GM18909 (cell line): ENCODE data around the gene RNGTT.
"Not testable (repeated sequence)": the region's sequence is repeated elsewhere in the genome, so short reads cannot be mapped to it uniquely, and the experiment has no call there.

Experiments used
- ATAC-seq: cut with Tn5 transposase; IDR thresholded peaks from one replicate; pipeline ENCODE4 v1.9.1; 2021; ENCODE audit warnings: mild to moderate bottlenecking; ENCODE audit not compliant: unreplicated experiment, poor library complexity

Gene RNGTT

GRCh38 chr6:88972504-88973423 lies 9.3 kb upstream of the RNGTT start:
- ATAC-seq, result no peak

- no peak for ATAC-seq
Observed at GRCh38 chr6:88970301-88970700, 6.9 kb upstream of the RNGTT start.

- ATAC-seq, result not testable (repeated sequence)
Observed at GRCh38 chr6:88969255-88969654, 5.8 kb upstream of the RNGTT start.

DNA sequence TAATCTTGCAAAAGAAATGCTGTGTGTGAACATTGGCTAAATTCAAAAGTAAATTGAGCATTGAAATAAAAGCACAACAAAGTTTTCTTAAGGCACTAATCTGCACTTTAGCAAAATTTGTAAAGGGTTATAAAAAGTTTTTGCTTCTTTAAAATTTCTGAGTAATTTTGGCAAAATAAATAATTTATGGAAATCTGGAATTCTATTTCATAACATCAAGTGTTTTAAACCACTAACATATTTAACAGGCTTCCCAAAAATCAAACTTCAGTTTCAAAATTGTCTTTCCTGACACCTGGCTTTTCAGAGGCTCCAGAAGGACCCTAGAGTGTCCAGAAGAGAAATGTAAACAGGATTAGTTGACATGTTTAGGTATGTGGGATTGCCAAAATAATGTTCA lies 4.5 kb upstream of the RNGTT start:
- no peak for ATAC-seq

DNA sequence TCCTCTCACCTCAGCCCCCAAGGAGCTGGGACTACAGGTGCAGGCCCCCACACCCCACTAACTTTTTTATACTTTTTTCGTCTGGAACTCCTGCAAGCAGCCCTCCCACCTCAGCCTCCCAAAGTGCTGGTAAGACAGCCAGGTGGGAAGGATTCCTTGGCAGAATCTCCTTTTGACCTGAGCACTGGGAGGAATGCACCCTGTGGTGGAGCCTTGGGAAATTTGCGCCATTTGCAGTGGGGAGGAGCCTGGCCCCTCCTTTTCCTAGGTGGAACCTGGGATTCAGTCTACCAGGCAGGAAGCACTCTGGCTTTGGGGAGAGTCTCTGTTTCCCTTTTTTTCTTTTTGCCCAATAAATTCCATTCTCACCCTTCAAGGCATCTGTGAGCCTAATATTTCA lies 2.3 kb upstream of the RNGTT start:
- no peak for ATAC-seq

DNA sequence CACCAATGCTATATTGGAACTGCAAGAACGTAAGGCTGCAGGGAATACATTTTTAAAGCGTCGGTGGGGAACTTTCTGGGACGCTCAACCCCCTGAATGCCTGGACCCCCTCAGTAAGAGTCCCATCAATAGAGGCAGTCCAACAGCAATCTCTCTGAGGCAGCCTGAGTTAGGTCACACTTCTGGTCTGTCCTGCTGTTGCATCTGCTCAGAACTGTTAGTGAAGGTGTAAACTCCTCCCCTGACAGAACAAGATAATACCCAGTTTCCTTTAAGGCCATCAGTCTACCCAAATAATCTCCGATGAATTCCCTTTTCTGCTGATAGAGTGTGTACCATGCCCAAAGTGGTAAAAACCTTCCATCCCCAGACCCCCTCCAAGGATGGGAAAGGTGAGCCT lies 1.1 kb upstream of the RNGTT start:
- ATAC-seq, result no peak

GRCh38 chr6:88958842-88959241 lies 4.6 kb downstream of the RNGTT start:
- ATAC-seq, result no peak

DNA sequence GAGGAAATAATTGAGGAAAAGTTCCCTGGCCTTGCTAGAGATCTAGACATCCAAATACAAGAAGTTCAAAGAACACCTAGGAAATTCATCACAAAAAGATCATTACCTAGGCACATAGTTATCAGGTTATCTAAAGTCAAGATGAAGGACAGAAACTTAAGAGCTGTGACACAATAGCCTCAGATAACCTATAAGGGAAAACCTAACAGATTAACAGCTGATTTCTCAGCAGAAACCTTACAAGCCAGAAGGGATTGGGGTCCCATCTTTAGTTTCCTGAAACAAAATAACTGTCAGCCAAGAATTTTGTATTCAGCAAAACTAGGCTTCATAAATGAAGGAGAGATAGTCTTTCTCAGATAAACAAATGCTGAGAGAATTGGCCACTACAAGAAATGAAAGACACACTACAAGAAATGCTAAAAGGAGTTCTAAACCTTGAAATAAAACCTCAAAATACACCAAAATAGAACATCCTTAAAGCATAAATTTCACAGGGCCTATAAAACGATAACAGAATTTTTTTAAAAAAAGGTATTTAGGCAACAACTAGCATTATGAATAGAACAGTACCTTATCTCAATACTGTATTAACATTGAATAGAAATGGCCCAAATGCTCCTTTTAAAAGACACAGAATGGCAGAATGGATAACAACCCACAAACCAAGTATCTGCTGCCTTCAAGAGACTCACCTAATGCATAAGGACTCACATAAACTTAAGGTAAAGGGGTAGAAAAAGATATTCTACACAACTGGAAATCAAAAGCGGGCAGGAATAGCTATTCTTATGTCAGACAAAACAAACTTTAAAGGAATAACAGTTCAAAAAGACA lies 9.7 kb downstream of the RNGTT start:
- no peak for ATAC-seq

GRCh38 chr6:88952065-88952704 lies 11.2 kb downstream of the RNGTT start:
- no peak for ATAC-seq

GRCh38 chr6:88945415-88946008 lies 17.9 kb downstream of the RNGTT start:
- ATAC-seq, result no peak

GRCh38 chr6:88933521-88933920 lies 29.9 kb downstream of the RNGTT start:
- ATAC-seq, result no peak

DNA sequence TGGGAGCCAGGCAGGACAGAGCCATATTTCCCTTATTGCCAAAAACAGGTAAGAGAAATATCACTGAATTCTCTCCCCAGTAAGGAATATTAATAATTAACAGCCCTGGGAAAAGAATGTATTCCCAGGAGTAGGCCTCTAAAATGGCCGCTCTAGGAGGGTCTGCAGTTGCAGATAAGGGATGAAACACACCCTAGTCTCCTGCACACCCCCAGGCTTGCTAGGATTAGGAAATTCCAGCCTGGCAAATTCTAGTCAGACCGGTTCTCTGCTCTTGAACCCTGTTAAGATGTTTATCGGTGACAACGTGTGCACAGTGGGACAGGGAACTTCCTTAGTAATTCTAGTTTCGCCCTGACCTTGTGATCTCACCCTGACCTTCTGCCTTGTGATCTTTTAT lies 31.4 kb downstream of the RNGTT start:
- ATAC-seq, result not testable (repeated sequence)

DNA sequence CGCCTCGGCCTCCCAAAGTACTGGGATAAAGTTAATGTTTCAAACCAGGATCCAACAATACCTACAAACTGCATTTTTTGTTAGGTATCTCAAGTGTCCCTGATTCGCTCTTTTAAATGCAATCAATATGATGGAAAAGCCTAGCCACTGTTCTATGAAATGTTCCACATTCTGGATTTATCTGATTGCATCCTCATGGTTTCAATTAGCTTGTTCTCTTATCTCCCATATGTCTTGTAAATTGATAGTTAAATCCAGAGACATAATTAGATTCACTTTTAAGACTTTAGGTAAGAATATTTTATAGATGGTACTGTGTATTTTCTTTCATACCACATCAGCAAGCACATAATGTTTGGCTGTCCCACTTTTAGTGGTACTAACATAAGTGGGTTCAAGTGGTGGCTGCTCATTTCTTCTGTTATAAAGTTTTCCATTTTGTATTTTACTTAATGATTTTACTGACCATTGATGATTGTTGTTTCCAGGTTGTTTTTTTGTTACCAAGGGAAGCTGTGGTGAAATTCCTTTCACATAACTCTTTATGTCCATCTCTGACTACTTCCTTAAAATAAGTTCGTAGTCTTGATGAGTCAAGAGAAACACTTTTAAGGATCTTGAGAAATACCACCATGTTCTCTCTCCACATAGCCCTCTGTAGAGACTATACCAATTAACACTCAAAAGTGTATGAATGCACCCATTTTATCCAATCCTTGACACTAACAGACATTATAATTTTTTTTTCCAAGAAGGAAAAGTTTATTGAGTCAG lies 40.5 kb downstream of the RNGTT start:
- ATAC-seq, result no peak

- no peak for ATAC-seq
Observed at GRCh38 chr6:88921734-88922133, 41.7 kb downstream of the RNGTT start.

DNA sequence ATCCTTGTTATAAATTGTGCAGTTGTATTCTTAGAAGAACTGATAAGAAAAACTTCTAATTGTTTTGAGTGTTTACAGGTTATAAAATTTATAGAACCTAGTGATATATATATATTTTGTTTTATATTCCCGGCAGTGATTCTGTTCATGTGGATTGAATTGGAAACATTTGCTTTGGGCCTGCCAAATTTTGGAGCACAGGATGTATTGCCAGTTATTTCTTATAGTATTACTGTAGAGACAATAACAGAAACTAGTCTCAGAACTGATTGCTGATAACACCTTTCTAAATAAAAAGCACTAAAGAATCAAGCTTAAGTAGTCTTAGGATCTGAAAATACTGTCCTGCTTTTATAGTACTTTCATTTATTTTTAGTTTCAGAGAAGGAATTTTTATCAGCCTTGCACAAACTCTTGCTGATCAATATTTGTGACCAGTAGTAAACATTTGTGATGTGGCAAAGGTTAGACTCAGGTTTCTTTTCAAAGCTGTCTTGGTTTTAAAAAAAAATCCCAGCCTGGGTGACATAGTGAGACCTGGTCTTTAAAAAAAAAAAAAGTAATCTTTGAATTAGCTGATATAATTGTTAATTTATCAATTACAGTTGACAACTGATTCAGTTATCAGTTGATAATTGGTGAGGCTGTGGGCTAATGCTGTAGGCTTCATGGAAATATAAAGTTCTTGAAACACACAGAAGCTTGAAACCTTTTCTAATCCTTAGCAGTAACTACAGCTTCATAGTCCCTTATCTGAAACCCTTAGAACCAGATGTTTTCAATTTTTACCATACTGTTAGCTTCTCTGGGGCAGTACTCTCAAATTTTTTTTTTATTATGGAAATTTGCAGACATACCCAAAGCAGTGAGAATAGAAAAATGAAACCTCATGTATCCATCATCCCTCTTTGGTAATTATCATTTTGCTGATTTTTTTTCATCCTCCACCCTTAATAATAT lies 42.4 kb downstream of the RNGTT start:
- no peak for ATAC-seq

- ATAC-seq, result no peak
Observed at GRCh38 chr6:88920088-88920487, 43.3 kb downstream of the RNGTT start.

DNA sequence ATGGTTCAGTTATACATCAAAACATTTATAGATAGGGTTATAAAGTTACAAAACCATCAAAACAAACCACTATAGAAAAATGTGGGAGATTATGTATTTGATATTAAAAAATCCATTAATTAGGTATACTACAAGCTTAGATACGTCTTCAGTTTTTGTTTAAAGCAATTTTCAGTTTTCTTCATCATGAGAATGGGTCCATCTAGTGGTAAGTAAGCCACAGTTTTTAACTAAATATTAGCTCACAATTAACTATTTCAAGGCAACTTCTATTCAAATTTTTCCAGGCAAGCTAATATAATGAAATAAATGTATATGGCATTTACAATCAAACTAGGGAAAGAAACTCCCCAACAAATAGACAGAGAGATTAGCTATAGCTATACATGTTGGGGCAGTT lies 44.4 kb downstream of the RNGTT start:
- ATAC-seq, result no peak

- no peak for ATAC-seq
Observed at GRCh38 chr6:88916615-88917208, 46.7 kb downstream of the RNGTT start.
